ENCODE results near the gene PLEKHG3.

DNA sequence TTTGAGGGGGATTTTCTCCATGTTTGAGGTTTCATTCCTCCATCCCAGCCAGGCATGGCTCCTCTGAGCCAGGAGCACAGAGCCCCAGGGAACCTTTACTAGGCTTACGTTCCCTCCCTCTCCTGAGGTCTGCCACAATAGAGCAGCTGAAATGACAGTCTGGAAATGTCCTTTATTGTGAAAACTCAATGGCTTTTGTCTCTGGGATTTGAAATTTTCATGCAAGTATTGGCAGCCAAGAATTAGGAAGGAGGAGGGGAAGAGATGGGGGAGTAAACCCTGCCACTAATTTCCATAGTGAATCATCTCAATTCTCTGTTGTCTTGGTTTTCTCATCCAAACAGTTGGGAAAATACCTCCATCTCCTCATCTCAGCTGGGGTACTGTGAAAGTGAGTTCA lies 2.6 kb upstream of the PLEKHG3 start:
- TF ChIP-seq, protein P1, sequence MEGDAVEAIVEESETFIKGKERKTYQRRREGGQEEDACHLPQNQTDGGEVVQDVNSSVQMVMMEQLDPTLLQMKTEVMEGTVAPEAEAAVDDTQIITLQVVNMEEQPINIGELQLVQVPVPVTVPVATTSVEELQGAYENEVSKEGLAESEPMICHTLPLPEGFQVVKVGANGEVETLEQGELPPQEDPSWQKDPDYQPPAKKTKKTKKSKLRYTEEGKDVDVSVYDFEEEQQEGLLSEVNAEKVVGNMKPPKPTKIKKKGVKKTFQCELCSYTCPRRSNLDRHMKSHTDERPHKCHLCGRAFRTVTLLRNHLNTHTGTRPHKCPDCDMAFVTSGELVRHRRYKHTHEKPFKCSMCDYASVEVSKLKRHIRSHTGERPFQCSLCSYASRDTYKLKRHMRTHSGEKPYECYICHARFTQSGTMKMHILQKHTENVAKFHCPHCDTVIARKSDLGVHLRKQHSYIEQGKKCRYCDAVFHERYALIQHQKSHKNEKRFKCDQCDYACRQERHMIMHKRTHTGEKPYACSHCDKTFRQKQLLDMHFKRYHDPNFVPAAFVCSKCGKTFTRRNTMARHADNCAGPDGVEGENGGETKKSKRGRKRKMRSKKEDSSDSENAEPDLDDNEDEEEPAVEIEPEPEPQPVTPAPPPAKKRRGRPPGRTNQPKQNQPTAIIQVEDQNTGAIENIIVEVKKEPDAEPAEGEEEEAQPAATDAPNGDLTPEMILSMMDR (conservative IDR thresholded peaks at IDR 0.05) = no peak
- TF ChIP-seq EZH2 (IDR thresholded peaks at IDR 0.05; ENCODE audit: low read depth) = no peak
